Measurements from ENCODE around the gene CFAP97D1. TPM values are rescaled to one million over a fixed set of nuclear protein-coding genes. Genes with fewer than 3 reads are reported as not detected.

The CFAP97D1 gene
- not detected in 2 replicates for polyA plus RNA-seq

DNA sequence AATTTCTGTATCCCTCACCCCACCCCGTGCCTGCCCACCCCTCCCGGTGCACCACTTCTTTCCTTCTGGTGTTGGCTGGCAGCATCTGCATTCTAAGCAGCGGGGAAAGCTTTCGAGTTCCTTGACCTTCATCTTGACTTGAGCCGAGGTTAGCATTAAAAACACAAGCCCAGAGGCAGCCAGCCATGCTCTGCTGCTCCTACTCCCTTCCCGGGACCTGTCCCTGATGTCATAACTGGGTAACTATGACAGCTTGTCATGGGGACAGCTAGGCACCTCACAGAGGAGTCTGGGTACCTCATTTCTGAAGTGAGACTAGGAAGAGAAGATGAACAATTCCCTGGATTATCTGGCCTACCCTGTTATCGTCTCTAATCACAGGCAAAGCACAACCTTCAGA, at the start of gene CFAP97D1:
Gene CFAP97D1 (plus strand): TSS at position 301 of the 400 bp plus-strand sequence. CDS start 28 bp downstream, at position 329.

GRCh38 chr17:43758497-43759174, 21.6 kb upstream of the CFAP97D1 start, which contains the start of gene SOST:
Gene SOST, minus strand, starts transcription at chr17:43758791. Its CDS starts 50 bp downstream, at chr17:43758741.

DNA sequence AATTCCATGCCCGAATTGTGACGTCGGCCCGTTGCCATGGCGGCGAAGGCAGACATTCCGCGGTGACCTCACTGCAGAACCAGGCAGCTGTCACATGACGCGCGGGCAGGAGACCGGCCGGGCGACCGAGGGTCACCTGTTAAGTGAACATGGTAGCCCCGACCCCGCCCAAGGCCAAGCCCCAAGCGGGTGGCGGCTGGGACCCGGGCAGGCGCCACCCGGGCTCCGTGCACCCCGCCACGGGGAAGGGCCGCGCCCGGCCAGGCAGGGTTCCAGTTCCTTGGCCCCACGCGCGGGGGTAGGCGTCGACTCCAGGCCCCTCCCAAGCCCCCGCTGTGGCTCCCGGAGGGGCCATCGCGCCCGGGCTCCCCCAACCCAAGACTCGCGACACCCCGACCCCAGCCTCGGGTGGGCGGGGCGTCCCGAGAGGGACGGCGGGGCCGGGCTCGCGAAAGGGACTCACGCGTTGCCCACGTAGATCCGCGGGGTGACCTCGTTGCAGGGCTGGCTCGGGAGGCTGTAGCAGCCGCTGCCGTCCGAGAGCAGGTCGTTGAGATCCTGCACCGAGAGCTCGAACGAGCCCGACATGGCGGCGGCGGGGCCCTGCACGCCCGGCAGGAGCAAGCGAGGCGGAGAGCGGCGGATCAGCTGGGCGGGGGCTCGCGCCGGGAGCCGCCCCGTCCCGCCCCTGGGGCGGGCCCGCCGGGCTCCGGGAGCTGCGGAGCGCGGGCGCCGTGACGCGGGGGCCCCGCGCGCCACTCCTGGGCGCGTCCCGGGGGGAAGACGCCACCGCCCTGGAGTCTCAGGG, 1.7 kb upstream of the CFAP97D1 start, which contains the start of gene DUSP3:
Gene DUSP3 (minus strand): TSS at position 641 of the 808 bp plus-strand sequence. CDS start 53 bp downstream, at position 588.

DNA sequence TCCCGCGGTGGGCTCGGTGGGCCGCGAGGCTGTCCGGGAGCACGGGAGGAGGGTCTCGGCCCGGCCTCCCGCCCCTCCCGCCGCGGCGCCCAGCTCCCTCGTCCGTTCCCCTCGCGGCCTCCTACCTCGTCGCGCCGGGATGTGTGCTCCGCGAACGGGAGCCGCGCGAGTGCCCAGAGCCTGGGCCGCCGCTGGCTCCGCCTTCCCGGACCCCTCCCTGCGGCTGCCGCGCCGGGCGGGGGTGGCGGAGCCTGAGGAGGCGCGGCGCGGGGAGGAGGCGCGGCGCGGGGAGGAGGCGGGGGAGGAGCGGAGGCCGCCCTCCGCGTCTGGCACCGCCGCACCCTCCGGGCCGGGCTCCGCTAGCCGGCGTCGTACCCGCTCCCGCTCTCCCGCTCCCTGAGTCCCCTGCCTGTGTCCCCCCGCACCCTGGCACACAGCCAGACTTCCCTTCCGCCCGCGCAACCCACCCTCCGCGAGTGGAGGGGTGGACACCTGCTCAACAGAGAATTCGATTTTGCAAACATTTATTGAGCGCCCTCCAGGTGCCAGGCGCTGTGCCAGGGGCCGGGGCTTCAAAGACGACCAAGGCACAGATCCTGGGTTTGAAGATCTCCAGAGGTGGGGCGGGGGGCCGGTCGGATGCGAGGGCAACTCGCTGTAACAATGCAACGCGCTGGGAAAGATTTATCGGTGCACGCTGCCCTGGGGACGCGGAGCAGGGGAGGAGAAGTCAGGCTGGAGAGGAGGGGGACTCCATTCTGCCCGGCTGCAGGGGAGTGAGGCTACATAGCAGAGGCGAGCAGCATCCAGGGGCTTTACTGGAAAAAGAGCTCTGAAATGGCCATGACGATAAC, 53.0 kb downstream of the CFAP97D1 start, which contains the start of gene MPP3:
Gene MPP3 (minus strand): TSS at position 171 of the 854 bp plus-strand sequence. CDS start 1,240 bp downstream, outside the sequence.

Other genes with a start within 250 kb of the CFAP97D1 start
- 0.36 and 0.77 TPM in 2 replicates for gene ETV4, start 234.1 kb upstream of the CFAP97D1 start, polyA plus RNA-seq
- gene MEOX1, start 118.5 kb upstream of the CFAP97D1 start, polyA plus RNA-seq, result not detected in 2 replicates
- gene SOST, start 21.6 kb upstream of the CFAP97D1 start, polyA plus RNA-seq, result not detected in 2 replicates
- 50.5 and 73.5 TPM in 2 replicates for gene DUSP3, start 1.5 kb upstream of the CFAP97D1 start, polyA plus RNA-seq
- gene MPP3, start 52.7 kb downstream of the CFAP97D1 start, polyA plus RNA-seq, result 0.47 and 2.2 TPM in 2 replicates
- not detected in 2 replicates for gene CD300LG, start 66.7 kb downstream of the CFAP97D1 start, polyA plus RNA-seq
- 1.1 and 2.0 TPM in 2 replicates for gene MPP2, start 127.1 kb downstream of the CFAP97D1 start, polyA plus RNA-seq
- not detected in 2 replicates for gene PPY, start 162.0 kb downstream of the CFAP97D1 start, polyA plus RNA-seq
- not detected in 2 replicates for gene PYY, start 173.5 kb downstream of the CFAP97D1 start, polyA plus RNA-seq
- not detected in 2 replicates for gene NAGS, start 224.2 kb downstream of the CFAP97D1 start, polyA plus RNA-seq
- gene TMEM101, start 234.5 kb downstream of the CFAP97D1 start, polyA plus RNA-seq, result 12.3 and 23.1 TPM in 2 replicates

Data from Purkinje cell (primary cell).